Measurements from ENCODE around the gene SPATS2L. TPM values are rescaled to one million over a fixed set of nuclear protein-coding genes. Genes with fewer than 3 reads are reported as not detected.

The SPATS2L gene
- total RNA-seq, 1 donor from 2014 or later = 29.1 TPM

- H3K79me2 ChIP-seq (ENCODE audit: low read depth) = no peaks in the 10 kb centered on the region
- H3K27ac ChIP-seq = no peak overlapping the region
Measured at GRCh38 chr2:200404615-200405014, 98.1 kb downstream of the SPATS2L start.

GRCh38 chr2:200405599-200406298 is 99.3 kb downstream of the SPATS2L start:
- Histone ChIP-seq H3K4me2 (no peak overlapping the region), H3K4me1 (peaks cover 8% of the 10 kb centered on the region), H3F3A (ENCODE audit: low read depth) (no peaks in the 10 kb centered on the region), H3K4me3 (no peak overlapping the region), H3K79me2 (ENCODE audit: low read depth) (no peaks in the 10 kb centered on the region), H4K20me1 (ENCODE audit: low read depth) (no peaks in the 10 kb centered on the region), H3K9me3 (ENCODE audit: low read depth) (no peaks in the 10 kb centered on the region), H3K36me3 (no peaks in the 10 kb centered on the region), H3K27me3 (no peaks in the 10 kb centered on the region), H2AFZ (replicated peaks) (no peak overlapping the region), H3K9ac (no peak overlapping the region), H3K27ac (no peak overlapping the region)
- H3K4me3 Mint-ChIP-seq = no peak overlapping the region
- no peaks in the 10 kb centered on the region for H3K27me3 Mint-ChIP-seq (ENCODE audit: insufficient read depth, low read depth)
- peaks cover 30% of the 10 kb centered on the region for H3K4me1 Mint-ChIP-seq
- no peak overlapping the region for H3K27ac Mint-ChIP-seq
- peaks cover 17% of the 10 kb centered on the region for H3K36me3 Mint-ChIP-seq
- no peak for DNase-seq (ENCODE audit: low spot score)
- TF ChIP-seq EZH2 (IDR thresholded peaks at IDR 0.05) (no peak), EZH2phosphoT487 (IDR thresholded peaks at IDR 0.05) (no peak)
- peaks cover 4% of the 10 kb centered on the region for H3K9me3 Mint-ChIP-seq

More at GRCh38 chr2:200404615-200405014, 98.1 kb downstream of the SPATS2L start:
- H4K20me1 ChIP-seq (ENCODE audit: low read depth) = no peaks in the 10 kb centered on the region
- no peaks in the 10 kb centered on the region for H3K36me3 ChIP-seq
- no peak for DNase-seq (ENCODE audit: low spot score)
- Mint-ChIP-seq H3K27ac (no peak overlapping the region), H3K9me3 (peaks cover 4% of the 10 kb centered on the region), H3K27me3 (ENCODE audit: insufficient read depth, low read depth) (no peaks in the 10 kb centered on the region), H3K4me3 (no peak overlapping the region), H3K4me1 (peaks cover 30% of the 10 kb centered on the region), H3K36me3 (peaks cover 17% of the 10 kb centered on the region)
- no peaks in the 10 kb centered on the region for H3K9me3 ChIP-seq (ENCODE audit: low read depth)
- no peaks in the 10 kb centered on the region for H3K27me3 ChIP-seq
- no peak overlapping the region for H3K4me3 ChIP-seq
- peaks cover 8% of the 10 kb centered on the region for H3K4me1 ChIP-seq
- H2AFZ ChIP-seq (replicated peaks) = no peak overlapping the region
- no peak overlapping the region for H3K4me2 ChIP-seq
- TF ChIP-seq CTCF (IDR thresholded peaks at IDR 0.05) (no peak), EZH2 (IDR thresholded peaks at IDR 0.05) (no peak), EZH2phosphoT487 (IDR thresholded peaks at IDR 0.05) (no peak)
- no peak overlapping the region for H3K9ac ChIP-seq
- H3F3A ChIP-seq (ENCODE audit: low read depth) = no peaks in the 10 kb centered on the region

DNA sequence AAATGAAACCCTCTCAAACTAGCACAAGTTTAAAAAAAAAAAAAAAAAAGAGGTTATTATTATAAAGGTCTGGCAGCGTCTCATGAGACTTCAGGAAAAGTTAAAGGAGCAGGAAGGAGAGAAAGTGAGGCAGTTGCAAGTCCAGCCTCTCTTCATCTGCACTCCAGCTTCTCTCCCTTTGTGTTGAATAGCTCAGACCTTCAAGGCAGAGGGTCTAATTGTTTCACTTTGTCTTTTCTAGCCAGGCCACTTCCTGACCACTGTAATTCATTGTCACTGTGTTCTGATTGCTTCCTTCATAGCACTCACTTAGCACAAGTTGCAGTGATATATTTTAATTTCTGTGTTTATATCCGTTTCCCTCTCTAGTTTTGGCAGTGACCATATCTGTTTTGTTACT is 99.9 kb downstream of the SPATS2L start:
- no peaks in the 10 kb centered on the region for H3K27me3 Mint-ChIP-seq (ENCODE audit: insufficient read depth, low read depth)
- no peak overlapping the region for H3K9ac ChIP-seq
- H3K9me3 ChIP-seq (ENCODE audit: low read depth) = no peaks in the 10 kb centered on the region
- no peak overlapping the region for H2AFZ ChIP-seq (replicated peaks)
- TF ChIP-seq EZH2 (IDR thresholded peaks at IDR 0.05) (no peak), EZH2phosphoT487 (IDR thresholded peaks at IDR 0.05) (no peak), CTCF (IDR thresholded peaks at IDR 0.05) (no peak)
- no peaks in the 10 kb centered on the region for H3F3A ChIP-seq (ENCODE audit: low read depth)
- H3K4me3 Mint-ChIP-seq = no peak overlapping the region
- peaks cover 17% of the 10 kb centered on the region for H3K36me3 Mint-ChIP-seq
- no peaks in the 10 kb centered on the region for H3K36me3 ChIP-seq
- H3K79me2 ChIP-seq (ENCODE audit: low read depth) = no peaks in the 10 kb centered on the region
- H4K20me1 ChIP-seq (ENCODE audit: low read depth) = no peaks in the 10 kb centered on the region
- peaks cover 8% of the 10 kb centered on the region for H3K4me1 ChIP-seq
- H3K4me2 ChIP-seq = no peak overlapping the region
- H3K27ac Mint-ChIP-seq = peak overlapping the region; percentile 48
- H3K27me3 ChIP-seq = no peaks in the 10 kb centered on the region
- H3K4me1 Mint-ChIP-seq = peaks cover 33% of the 10 kb centered on the region
- H3K4me3 ChIP-seq = no peak overlapping the region
- no peak overlapping the region for H3K27ac ChIP-seq
- DNase-seq (ENCODE audit: low spot score) = no peak
- H3K9me3 Mint-ChIP-seq = peaks cover 4% of the 10 kb centered on the region
